T-helper 1 cell treated with Interleukin-12 subunit alpha and Interleukin-12 subunit beta and Interleukin-4 antibody, amounts not matched to agents 30 ng/mL and 1 ng/mL, for 36 hours (primary cell): ENCODE data around the gene KRTAP12-2. TPM values are rescaled to one million over a fixed set of nuclear protein-coding genes. Genes with fewer than 3 reads are reported as not detected.
"Not testable (repeated sequence)": the region's sequence is repeated elsewhere in the genome, so short reads cannot be mapped to it uniquely, and the experiment has no call there.

ENCODE experiments used
- intact Hi-C: fragments of 100-400 bp; cut with micrococcal nuclease; formaldehyde crosslinking; loops from one replicate; pipeline ENCODE4 v1.15.1; 2024
- total RNA-seq: library from RNA; stranded (reverse); gene quantifications from 2 replicates; pipeline ENCODE4 v1.2.3, GENCODE V29; 2022

KRTAP12-2 gene
- total RNA-seq, 1 donor from 2014 or later: not detected

DNA sequence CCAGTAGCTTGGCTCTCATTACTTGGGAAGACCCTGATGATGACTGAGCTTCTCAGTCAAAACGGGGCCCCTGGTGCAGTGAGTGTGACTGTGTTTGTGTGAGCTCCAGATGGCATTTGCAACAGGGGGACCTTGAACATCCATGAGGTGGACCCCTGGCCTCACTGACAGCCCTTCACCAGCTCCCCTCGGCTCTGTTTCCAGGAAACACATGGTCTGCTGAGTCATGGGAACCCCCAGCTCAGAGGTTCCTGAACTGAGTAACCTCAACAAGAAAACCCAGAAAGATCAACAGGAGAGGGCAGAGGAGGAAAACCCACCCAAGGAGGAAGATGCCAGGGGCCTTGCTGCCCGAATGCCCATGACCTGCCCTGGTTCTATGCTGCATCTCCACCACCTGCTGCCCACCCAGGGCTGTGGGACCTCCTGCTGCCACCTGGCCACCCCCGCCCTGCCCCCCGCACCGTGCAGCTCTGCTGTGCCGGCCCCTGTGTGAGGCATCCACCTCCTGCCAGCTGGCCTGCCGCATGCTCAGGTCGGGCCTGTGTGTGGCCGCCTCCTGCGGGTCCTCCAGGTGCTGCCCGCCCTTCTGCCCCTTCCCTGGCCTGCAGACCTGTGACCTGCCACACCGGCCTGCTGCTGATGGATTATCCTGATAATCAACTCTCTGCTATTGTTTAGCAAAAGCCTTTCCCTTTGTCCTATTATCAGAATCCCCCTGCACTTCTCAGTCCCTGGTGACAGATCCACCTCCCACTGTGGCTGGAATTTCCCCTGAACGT lies 19.5 kb upstream of the KRTAP12-2 start:
- intact Hi-C loops: no loop called here

DNA sequence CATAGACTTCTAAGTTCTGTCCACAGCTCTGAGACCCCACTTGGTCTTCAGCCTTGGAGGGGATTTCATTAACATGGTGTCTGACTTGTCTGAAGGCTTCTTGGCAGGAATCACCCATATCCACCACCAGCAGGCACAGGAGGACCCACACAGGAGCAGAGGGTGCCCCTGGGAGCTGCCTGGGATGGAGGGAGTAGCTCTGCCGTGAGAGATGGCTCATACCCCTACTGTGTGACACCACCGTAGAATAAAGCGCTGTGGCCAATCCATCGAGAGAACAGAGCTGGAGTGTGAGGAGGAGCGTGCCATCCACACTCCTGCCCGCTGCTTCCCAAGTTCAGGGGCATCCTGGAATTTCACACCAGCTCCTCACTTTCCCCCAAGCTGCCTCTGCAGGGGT lies 18.3 kb upstream of the KRTAP12-2 start:
- intact Hi-C loops: not testable (repeated sequence)

DNA sequence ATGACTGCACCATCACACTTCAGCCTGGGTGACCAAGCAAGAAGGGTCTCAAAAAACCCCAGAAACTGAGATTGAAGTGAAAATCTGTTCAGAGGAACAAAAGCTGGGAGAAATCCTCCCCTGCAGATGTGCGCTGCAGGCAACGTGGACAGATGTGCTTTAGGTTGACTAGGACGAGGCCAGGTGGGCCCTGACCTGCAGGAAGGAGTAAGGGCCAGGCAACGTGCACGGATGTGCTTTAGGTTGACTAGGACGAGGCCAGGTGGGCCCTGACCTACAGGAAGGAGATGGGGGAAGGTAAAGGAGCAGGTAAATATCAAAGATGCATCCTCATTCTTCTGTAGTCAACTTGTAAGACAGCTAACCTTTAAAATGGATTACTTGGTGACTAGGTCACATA lies 17.8 kb upstream of the KRTAP12-2 start:
- intact Hi-C loops: no loop called here

DNA sequence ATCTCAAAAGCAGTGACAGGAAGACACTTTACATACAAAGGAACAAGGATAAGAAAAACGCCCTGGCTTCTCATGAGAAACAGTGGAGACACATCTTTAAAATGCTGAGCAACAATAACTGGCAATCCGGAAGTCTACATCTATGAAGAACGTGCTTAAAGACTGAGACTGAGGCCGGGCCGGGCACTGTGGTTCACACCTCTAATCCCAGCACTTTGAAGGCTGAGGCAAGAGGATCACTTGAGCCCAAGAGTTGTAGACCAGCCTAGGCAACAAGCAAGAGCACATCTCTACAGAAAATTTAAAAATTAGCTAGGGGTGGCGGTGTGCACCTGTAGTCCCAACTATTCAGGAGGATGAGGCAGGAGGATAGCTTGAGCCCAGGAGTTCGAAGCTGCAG lies 17.4 kb upstream of the KRTAP12-2 start:
- intact Hi-C loops: no loop called here

DNA sequence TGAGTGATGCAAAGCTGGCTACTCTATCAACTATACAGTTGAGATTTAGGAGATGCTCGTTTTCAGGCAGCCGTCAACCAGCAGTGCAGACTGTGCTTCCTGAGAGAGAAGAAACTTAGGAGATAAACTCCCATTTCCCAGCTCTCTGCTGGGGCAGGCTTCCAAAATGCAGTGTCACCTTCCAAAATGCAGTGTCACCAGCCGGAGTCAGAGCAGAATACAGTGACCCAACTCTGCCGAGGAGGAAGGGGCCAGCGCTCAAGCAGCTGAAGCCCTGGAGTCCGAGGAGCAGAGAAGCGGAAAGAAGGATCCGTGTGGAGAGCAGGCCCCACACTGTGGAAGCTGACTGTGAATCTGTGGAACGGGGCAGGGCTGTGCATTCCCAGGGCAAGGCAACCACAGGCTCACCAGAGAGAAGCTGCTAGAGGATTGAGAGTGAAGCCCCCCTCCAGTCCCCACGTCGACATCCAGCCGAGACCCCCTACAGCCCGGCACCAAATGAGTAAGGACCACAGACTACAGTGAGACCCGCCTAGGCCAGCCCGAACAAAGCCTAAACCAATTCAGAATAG lies 15.9 kb upstream of the KRTAP12-2 start:
- intact Hi-C loops: no loop called here

DNA sequence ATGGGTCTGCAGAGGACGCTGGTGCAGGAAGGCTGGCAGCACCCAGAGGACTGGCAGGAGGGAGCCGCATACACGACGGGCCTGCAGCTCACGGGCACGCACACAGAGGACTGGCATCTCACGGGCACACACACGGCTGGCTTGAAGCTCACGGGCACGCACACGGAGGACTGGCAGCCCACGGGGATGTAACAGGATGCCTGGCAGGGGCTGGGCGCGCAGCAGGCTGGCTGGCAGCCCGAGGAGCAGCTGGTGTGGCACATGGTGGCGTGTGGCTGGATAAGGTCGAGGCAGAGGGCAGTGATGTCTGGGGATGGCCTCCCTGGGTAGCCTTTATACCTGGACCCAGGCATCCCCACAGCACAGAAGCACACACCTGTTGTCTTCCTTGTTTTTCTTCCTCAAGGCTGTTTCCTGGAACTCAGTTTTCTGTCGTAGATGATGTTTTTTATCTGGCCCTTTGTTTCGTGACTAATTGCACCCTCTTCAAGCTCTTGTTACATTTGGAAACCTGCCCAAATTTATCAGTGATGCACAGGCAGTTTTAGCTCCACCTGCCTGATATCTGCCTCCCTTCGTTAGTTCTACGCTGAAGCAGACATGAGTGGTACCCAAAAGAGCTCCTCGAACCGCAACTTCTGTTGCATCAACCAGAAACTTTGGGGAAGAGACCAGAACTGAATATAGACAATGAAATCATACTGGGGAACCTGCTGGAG lies 15.3 kb upstream of the KRTAP12-2 start, which contains the start of gene KRTAP12-1:
KRTAP12-1 (minus strand) TSS at position 303 of the 719 bp plus-strand sequence; CDS start at position 263, 40 bp downstream.
- intact Hi-C loops: no loop called here

DNA sequence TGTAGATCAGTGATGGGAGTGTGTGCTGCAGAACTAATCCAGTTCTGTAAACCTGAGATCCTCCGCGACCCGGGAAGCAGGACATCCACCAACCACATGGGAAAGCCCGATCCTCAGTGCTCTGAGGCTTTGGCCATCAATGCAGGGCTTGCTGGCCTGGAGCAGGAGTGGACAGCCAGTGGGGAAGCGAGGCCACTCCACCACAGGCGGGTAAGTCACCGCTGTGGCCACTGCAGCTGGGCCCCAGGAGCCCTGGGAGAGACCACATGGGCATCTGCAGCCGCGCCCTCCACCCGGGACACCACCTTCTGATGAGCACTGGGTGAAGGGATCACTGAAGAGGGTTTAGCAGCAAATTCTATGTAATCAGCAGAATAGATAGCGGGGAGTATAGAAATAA lies 14.4 kb upstream of the KRTAP12-2 start:
- intact Hi-C loops: no loop called here

DNA sequence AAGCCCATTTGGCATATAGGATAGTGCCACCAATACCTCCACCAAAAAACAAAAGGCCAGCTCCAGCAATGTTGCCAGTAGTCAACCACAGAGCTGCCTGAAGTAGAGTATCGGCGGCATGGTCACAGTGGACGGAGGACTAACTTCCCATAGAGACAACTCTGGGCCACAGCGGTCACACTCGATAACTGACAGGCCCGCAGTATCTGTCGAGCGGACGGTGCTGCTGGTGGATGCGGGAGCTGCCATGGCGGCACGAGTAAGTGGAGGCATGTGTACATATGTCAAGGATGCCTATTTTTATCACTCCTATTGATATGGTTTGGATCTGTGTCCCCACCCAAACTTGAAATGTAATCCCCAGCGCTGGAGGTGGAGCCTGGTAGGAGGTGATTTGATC lies 11.2 kb upstream of the KRTAP12-2 start:
- intact Hi-C loops: no loop called here

DNA sequence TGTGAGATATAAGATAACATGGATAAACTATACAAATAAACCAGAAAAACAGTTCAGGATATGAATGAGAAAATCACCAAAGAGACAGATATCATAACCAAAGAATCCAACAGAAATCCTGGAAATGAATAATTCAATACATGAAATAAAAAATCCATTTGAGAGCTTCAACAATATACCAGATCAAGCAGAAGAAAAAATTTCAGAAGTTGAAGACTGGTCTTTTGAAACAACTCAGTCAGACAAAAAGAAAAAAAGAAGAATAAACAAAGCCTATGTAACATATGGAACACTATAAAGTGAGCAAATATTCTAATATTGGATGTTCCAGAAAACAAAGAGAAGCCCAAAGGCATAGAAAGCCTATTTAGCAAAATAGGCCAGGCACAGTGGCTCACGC lies 5.2 kb upstream of the KRTAP12-2 start:
- intact Hi-C loops: no loop called here

DNA sequence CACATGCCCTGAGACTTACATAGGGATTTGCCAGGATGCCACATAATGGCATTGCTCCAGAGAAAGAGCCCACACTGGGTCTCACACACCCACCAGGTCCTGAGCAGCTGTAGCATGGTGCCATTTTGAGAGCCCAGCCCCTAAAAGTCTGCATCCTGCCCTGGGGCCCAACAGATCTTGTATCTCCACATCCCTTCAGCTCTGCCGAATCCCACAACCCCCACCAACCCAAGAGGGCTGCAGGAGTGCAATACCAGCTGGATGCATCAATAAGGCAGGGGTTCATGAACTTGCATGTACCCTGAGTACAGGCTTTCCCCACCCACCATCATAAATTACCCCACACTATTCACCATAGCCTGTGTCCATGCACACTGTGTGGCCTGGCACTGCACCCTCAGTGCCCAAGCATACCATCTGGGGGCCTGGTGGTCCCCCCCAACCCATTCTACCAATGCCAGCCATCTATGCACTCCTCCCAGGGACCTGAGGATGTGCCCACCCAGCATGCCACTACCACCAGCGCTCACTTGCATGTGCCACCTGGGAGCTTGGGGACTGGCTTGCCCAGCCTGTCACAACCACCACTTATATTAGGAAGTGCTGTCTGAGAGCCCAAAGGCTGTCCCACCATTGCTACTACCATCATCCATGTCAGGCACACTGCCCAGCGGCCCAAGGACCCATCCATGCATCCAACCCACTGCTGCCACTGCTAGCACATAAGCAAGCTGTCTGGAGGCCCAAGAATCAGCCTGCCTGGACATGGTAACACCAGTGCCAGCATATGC lies 4.1 kb upstream of the KRTAP12-2 start:
- intact Hi-C loops: no loop called here

DNA sequence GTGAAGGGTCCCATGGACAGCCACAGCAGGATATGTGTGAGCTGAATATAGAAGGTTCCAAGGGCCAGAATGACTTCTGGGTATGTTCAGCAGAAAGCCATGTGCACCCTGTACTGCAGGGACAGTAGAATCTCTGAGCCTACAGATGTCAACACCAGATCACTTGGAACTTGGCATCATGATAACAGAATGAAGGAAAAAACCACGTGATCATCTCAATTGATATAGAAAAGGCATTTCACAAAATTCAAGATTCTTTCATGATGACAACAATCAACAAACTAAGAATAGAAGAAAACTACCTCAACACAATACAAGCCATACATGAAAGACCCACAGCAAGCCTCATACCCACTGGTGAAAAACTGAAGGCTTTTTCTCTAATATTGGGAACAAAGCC lies 885 bp upstream of the KRTAP12-2 start:
- intact Hi-C loops: no loop called here

DNA sequence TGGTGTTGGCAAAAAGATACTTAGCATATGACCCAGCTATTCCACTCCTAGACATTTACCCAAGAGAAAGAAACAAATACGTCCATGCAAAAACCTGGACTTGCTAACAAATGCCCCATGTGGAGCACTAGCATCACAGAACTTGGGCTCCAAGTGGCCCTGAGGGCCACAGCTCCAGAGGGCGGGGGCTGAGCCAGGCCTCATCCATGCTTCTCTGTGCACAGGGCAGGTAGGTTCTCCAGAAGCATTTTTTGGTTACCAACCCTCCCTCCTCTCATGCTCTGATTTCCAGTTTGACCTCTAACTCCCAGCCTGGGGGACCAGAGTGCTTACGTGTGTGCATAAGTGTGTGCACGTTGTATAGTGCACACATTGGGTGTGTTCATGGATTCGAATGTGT lies 2.0 kb downstream of the KRTAP12-2 start:
- intact Hi-C loops: no loop called here

DNA sequence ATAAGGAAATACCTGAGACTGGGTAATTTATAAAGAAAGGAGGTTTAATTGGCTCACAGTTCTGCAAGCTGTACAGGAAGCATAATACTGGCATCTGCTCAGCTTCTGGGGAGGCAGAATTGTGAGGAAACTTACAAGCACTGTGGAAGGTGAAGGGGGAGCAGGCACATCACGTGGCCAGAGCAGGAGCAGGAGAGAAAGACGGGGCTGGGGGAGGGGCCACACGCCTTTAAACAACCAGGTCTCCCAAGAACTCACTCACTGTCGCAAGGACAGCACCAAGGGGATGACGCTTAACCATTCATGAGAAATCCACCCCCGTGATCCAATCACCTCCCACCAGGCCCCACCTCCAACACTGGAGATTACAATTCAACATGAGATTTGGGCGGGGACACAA lies 5.2 kb downstream of the KRTAP12-2 start:
- intact Hi-C loops: not testable (repeated sequence)

DNA sequence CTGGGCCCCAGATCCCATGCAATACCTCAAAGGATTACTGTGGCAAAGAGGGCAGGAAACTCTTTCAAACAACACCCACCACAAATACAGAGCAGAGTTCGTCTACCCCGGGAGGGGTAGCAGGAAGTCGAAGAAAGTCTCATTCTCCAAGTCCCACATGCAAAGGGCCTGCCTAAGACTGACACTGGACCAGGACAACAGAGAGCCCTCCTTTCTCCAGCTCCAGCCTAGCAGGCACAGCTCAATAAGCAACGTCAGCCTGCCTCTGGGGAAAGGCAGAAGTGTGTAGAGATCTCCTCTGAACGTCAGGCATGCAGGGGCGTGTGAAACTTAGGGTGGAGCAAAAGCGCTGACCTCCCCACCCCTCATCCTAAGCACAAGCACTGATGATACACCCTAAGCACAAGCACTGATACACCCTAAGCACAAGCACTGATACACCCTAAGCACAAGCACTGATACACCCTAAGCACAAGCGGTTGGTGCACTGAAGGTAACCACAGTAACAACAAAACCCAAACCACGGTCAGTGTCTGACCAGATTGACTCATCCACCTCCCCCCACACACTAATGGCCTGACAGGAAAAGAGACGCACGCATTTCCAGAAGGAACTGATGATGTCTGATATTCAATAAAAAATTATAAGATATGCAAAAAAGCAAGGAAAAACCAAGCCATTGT lies 7.7 kb downstream of the KRTAP12-2 start:
- intact Hi-C loops: loop anchor here (2.0 to 10.0 kb wide), 3 partner anchors 14 to 146 kb away; partner anchors contain the start of gene UBE2G2

DNA sequence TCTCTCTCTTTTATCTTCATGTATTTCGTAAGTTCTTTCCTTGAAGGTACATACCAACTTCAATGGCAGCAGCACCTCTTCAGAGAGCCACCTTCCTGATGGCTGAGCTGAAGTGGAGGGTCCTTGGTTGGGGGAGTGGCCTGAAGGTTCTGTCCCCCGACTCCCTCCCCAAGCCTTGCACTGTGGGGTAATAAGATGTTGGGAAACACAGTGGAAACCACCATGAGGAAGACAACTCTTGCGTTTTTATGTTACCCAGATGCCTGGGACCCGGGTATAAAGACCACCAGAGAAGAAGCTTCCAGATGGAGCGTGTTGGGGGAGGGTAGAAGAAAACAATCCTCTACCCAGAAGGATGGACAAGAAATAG lies 8.2 kb downstream of the KRTAP12-2 start:
- intact Hi-C loops: loop anchor here (2.0 to 10.0 kb wide), 3 partner anchors 14 to 146 kb away; partner anchors contain the start of gene UBE2G2

DNA sequence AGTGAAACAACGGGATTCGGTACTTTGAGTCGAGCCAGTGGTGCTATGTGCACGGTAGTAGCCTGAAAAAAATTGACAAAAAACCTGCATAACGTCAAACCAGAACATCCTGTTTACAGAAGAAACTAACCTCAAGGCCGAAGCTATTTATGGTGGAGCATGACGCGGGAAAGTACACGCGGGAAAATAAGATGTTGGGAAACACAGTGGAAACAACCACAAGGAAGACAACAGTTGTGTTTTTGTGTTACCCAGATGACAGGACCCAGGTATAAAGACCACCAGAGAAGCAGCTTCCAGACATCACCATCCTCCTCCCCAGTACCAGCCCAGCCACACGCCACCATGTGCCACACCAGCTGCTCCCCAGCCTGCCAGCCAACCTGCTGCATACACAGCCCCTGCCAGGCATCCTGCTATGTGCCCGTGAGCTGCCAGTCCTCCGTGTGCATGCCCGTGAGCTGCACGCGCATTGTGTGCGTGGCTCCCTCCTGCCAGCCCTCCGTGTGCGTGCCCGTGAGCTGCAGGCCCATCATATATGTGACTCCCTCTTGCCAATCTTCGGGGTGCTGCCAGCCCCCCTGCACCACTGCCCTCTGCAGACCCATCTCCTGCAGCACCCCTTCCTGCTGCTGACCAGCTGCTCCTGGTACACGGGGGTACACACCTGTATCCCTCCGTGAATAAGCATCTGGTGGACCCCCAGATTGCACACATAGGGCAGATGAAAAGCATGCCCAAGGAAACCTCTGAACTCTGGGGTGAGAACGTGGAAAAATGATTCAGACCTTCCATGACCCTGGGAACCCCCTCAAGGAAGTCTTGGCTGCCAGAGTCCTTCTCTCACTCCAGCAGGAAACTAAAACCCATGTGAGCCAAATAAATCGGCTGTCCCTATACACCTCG lies 8.8 kb downstream of the KRTAP12-2 start, which contains the start of gene KRTAP12-3:
KRTAP12-3 (plus strand) TSS at position 298 of the 906 bp plus-strand sequence; CDS start at position 346, 48 bp downstream.
- intact Hi-C loops: loop anchor here (1.0 to 10.0 kb wide), 4 partner anchors 13 to 147 kb away; partner anchors contain the start of gene UBE2G2

DNA sequence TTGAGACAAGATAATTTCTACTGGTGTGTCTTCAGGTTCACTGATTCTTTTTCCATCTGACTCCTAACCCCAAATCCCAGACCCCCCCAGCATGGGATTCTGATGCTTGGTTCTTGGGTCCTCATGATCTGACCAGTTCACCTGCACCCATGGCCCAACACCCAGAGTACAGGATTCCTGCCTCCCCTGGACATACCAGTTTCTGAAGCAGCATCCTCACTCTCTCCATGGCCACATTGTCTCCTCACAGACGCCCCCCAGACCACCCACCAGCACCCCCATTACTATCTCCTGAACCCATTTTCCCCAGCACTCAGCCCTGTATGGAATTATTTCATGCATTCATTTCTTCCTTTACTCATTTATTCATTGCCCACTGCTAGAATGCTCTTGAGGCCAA lies 9.9 kb downstream of the KRTAP12-2 start:
- intact Hi-C loops: loop anchor here (1.0 to 10.0 kb wide), 3 partner anchors 38 to 148 kb away; partner anchors contain the start of gene UBE2G2

DNA sequence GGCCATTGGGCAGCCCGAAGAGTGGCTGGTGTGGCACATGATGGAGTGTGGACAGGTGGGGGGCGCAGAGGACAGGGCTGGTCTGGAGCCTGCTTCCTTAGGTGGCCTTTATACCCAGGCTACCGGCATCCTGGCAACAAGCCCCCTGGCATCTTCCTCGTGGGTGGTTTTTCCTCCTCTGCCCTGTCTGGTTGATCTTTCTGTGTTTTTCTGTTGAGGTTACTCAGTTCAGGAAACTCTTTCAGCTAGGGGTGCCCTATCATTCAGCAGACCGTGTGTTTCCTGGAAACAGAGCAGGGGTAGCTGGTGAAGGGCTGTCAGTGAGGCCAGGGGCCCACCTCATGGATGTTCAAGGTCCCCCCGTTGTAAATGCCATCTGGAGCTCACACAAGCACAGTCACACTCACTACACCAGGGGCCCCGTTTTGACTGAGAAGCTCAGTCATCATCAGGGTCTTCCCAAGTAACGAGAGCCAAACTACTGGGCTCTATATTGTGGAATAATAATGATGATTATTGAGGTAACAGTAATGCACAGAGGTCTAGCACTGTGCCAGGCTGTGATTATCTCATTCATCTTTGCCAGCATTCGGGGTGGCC lies 12.1 kb downstream of the KRTAP12-2 start, which contains the start of gene KRTAP12-4:
KRTAP12-4 (minus strand) TSS at position 84 of the 600 bp plus-strand sequence; CDS start at position 39, 45 bp downstream.
- intact Hi-C loops: loop anchor here (5.0 to 10.0 kb wide), 2 partner anchors 87 to 150 kb away; partner anchors contain the start of gene UBE2G2
